NK-92 (cell line): ENCODE measurements around the gene MYRIP.

ENCODE experiments used
- DNase-seq: peaks from one replicate; lab custom pipeline; 2025; ENCODE audit not compliant: unreplicated experiment; lab: John Stamatoyannopoulos, UW

The MYRIP gene

DNA sequence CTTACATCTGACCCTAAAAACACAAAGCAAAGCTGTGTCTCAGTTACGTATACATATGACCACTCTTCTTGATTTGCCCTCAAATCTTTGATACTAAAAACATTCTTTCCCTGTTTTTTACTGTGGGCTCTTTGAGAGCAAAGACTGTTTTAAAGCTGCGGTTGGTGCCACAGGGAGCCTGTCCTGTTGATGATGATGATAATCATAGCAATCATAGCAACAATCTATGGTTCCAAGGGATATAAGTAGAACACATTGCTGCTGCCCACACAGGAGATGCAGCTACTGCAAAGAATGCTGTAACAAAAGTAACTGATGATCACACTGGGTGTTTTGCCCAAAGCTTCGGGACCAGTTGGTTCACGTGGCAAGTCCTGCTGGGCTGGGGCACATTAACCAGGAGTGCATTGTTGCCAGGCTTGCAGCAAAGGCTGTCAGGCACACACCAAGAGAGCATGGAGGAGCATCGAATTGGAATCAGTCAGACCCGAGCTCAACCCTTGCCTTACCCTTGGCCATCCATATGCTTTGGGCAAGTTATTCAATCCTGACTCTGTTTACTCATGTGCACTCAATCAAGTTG lies 368.7 kb downstream of the MYRIP start:
- DNase-seq, result no peak

DNA sequence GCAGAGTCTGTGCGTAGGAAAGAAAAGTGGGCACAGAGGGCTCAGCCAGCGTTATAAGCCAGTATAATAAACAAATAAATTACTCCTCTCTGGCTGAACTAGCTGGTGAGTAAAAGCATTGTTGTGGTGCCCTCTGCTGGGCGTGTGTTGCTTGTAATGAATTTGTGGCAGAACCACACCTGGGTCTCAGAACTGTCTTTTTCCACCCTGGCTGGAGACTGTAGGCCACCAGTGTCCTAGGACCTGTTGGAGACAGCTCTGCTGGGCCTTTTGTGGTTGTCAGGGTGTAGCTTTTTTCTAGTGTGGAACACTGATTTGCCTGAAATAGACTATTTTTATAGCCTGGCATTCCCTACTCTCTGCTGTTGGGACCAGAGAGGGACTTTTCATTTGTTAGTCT lies 369.6 kb downstream of the MYRIP start:
- no peak for DNase-seq

DNA sequence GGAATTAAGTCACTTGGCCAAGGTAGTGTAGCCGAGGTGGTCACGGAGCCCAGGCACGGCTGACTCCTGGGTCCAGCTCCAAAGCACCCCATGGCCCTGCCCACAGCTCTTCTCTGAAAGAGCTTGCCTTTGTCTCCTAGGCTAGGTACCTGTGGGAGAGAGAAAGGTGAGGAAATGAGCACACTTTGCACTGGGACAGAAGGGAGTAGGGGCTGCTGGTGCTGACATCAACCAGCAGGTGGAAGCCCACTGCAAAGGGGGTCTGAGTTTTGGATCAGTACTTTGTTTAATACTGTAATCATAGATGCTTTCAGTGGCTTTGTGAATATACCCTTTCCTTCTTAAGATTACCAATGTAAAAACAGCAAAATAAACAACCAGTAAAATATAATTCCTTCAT lies 371.8 kb downstream of the MYRIP start:
- DNase-seq, result no peak

DNA sequence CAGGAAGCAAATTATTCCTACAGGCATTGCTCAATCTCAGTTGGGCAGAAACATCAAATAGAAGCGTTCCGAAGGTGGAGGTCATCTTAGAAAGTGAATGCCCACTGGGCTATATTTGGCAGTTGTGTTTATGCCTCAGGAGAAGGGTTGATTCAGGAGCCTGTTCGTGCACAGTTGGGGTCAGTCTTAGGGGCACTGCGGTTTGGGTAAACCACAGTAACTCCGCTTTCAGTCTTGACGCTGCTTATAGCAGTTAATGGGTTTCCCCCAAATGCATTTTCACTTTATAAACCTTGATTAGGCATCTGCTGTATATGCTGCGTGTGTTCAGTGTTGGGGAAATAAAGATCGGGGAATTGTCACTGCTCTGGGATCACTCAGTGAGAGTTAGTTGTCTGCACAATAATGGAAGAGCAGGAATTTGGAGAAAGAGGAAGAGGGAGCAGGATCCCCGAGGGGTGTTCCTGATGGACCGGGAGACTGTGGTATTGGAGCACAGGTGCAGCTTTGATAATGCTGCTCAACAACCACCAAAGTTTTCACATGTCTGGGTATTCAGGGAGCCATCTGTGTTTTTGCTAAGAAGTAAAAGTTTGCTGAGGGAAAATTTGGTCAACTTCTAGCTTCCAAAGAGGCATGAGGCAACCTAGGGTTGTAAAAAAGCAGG lies 375.8 kb downstream of the MYRIP start:
- DNase-seq, result no peak

DNA sequence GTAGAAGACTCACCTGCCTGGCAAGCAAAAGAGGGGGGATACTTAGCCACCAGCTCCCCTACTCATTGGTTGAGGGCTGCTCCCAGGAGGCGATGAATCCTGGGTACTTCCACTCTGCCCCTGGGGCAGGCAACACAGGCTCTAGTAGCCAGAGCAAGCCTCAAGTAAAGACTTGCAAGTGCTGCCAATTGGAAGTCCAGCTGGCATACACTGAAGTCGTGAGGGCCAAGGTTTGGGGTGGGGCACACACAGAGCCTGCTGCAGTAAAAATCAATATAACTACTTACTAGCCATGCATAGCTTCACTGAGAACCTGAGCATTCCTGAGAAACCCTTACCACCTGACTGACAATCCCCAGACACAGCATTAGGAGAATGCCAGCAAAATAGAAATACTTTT lies 377.1 kb downstream of the MYRIP start:
- no peak for DNase-seq

DNA sequence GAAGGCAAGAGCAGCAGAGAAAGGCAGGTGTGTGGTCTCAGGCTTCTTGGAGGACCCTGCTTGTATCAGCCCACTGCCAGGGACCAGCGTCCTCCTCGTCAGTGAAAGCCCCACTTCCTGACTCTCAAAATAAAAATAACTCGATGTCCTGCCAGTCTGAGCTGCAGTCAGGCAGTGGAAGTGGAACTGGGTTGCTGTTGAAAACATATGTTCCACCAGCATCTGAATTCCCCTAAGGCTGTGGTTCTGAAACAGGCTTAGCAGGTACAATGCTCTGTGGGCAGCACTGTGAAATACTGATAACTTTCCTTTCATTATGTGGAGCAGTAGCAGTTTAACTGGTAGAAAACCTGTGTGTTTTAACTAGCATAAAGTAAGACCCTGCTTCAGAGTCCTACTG lies 378.5 kb downstream of the MYRIP start:
- no peak for DNase-seq

DNA sequence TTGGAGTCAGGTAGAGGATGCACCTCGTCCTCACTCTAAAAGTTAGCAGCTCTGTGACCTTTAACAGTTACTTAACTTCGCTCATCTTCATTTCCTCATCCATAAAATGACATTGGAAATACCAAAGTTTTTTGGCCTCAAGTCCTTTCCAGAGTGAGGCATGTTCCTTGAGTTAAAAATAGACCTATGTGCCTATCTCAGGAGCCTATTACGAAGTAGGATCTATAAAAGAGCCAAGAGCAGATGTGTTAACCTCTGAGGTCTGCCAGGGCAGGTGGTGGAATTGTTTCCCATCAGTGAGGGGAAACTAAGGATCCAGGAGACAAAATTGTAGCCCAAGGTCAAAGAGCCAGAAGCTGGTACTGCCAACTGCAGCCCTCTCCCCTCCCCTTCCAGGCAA lies 379.7 kb downstream of the MYRIP start:
- DNase-seq, result no peak

DNA sequence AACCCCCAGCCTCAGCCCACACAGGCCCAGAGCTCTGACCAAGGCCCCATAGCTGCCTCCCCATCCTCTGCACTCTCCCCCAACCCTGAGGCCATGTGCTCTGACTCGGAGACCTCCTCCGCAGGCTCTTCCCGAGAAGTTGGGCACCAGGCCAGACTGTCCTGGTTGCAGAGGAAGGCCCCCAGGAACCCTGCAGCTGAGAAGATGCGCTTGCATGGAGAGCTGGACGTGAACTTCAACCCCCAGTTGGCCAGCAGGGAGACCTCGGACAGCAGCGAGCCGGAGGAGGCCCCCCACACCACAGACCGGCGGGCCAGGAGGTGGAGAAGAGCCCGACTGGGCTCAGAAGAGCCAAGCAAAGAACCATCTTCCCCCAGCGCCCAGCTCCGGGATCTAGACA lies 380.6 kb downstream of the MYRIP start:
- DNase-seq, result no peak

DNA sequence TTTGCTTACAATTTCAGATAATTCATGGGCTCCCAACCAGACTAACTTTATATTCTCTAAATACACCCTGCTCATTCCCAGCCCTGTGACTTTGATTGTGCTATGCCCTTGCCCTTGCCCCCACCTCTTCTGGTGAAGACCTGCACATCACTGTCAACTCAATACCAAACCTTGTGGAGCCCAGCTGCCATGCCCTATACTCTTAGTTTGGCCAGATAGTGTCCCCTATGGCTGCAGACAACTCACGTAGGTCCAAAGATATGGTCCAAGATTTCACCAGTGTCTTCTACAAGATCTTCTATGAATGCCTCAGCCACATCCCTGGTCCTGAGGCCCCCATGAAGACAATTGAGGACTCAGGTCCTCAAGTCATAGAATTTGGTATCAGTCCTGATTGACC lies 381.8 kb downstream of the MYRIP start:
- no peak for DNase-seq

DNA sequence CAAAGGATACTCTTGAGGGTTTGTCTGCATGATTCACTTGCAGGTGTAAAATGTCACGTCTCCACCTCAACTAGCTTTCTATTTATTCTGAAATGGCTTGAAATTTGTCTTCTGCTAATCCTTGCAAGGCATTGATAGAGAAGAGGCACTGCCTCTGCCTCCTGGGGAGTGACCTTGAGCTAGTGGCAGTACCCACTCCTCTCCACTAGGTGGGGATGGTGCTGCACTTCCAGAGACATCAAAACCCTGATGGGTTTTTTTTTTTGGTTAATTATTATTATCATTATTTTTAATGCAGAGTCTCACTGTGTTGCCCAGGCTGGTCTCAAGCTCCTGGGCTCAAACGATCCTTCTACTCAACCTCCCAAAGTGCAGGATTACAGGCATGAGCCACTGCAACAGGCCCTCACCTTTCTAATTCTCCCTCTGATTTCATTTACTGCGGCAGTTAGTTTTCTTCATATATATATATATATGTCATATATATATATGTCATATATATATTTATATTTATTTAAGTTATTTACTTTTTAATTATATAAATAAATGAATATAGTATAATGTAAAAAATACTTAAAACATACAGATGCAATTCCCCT lies 382.5 kb downstream of the MYRIP start:
- DNase-seq, result no peak

DNA sequence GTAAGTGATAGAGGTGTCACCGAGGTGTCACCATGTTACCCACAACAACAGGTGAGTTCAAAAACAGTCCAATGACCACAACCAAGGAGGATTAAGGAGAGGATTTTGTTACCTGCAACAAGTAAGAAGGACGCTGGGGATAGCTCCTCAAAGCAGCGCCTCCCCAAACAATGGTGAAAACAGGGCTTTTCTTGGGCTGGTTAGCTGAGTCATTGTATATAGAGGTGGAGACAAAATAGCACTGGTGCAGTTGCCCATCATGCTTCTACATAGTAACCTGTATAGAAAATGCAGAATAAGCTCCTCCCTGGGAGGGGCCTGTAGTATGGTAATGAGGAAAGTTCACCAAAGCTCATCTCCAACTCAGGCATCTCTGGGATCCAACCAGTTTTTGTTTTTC lies 383.2 kb downstream of the MYRIP start:
- DNase-seq, result no peak

DNA sequence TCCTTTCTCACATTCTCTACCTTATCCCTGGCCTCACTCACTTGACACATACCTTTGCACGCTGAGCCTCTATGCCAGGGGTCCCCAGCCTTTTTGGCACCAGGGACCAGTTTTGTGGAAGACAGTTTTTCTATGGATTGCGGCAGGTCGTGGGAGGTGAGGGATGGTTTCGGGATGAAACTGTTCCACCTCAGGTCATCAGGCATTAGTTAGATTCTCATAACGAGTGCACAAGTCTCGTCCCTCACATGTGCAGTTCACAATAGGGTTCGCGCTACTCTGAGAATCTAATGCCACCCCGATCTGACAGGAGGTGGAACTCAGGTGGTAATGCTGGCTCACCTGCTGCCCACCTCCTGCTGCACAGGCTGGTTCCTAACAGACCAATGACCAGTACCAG lies 387.6 kb downstream of the MYRIP start:
- DNase-seq, result no peak

DNA sequence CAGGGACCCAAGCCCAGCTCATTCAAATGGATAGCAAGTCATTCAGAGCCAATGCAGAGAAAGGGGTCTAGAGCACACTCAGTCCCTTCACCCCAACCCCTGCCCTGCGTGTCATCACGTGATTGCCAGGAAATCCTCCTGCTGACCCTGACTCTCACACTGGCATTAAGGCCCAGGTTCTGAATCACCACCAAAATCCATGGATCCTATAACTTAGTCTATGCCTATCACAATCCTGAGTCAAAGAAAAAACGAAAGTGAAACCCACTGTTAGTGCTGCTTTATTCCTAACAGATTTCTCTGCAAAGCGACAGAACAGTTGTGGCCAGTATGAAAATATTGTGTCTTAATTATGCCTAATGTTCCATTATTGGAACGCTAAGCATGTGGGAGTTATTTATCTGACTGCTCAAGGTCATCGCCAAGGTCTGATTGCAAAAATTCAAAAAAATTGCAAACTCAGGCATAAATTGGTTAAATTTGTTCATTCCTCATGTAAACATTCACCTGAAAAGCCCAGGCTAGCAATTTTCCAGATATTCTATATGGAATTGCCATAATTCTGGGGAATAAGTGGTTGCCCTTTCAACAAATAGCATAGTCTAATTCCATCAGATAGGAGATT lies 391.4 kb downstream of the MYRIP start:
- no peak for DNase-seq

DNA sequence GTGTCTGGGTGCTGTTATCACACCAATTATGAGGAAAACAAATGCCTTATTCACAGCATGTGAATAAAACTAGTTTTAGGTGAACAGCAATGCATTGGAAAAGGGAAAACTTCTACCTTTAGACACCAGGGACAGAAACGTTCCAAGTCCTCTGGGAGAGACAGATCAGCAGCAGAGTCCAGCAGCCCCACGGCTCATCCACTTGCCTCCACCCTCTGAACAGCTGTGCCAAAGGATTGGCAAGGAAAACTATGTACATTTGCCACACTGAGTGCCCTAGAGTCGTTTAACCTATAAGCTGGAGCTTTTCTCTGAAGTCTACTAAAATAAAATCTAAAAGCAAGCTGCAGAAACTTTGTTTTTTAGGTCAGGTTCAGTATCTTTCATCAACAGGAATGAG lies 392.4 kb downstream of the MYRIP start:
- DNase-seq, result no peak

DNA sequence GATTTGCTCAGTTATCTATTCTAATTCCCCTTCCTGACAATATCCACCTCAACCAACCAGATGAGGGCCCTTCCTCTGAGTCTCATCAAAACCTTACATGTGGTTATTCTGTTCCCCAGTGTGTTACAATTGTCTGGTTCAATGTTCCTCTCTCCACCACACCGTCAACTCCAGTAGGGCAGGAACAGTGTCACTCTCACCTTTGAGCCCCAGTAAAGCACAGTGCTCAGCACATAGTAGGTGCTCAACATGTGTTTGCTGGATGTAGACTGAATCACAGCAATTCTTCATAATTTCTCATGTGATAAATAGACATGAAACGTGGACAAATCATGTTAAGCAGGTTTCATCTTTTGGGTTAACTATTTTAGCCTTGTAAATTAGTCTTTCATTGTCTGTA lies 397.1 kb downstream of the MYRIP start:
- no peak for DNase-seq

DNA sequence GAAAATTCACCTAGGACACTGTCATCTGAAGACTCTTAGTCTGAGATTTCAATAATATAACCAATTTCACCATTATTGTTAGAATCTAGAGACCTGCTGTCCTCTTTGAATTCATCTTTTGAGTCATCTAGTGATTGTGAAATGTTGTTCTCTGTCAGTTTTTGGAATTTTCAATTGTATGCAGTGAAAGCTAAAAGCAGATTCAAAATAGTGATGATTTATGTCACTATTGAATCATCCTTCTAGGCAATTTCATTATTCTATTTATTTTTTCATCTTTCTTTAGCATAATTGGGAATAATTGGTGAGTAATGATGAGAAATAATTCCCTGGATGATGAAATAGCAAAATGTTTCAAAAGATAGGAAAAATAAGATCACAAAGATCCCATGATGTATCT lies 398.4 kb downstream of the MYRIP start:
- DNase-seq, result no peak

DNA sequence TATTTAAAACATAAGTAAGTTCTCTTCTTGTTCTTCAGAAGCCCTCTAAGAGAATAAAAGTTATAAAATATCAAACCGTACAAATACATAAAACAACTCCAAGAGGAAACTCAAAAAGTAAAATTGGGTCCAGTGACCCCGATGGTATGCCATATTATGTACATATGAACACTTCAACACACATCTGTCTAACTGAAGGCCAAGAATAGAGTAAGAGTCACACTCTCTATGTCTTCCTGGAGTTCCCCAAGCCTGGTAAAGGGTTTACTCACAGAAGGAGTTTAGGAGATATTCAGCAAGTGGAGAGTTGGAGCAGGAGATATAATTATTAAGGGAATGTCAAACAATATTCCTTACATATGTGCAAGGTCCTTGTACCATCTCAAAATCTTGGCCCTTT lies 398.8 kb downstream of the MYRIP start:
- no peak for DNase-seq

DNA sequence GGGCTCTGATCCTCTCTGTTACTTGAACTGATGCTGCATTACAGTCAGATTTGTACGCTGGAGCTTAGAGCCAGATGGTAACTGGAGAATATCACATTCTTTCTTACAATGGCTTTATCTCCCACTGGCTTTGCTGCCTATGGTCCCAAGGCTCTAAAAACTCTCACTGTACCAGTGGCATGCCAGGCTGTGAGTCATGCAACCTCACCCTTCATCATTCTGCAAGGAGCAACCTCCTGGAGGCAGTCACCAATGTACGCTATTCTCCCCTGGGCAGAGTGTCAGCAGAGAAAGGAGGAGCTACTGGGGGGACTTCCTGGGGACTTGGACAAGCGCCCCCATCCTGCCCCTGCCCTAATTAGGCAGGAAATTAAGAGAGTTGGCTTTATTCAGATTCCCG lies 402.2 kb downstream of the MYRIP start:
- DNase-seq, result no peak

DNA sequence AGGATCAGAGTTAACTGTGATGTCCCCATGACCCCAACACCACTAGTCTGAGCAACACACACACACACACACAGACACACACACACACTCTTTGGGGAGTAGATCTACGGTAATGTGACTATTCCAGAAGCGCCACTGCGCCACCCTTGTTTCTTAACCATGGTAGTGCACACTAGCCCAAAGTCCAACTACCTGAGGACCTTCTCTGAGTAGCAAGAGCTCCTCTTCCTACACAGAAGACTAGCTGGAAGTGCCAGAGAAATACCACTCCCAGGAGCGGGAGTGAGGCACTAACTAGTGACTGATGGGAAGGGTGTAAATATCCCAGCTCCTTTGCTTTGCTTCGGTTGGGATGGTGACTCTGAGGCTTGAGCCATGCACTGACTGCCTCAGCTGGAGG lies 404.1 kb downstream of the MYRIP start:
- no peak for DNase-seq

DNA sequence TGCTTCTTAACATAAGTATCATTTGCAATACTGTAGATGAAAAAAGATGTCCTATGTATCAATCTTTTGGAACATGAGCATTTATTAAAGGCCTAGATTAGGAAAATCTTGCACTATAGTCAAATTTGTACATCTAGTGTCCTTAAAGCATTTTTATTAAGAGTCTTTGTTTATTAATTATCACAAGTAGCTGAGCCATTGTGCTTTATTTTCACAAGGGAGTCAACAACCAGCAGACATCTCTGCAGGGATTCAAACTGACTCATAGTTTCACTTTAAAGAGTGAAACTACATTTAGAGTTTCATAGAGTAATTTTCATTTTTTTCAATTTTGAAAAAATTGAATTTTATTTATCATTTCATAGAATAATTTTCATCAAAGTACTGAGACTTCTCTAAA lies 405.6 kb downstream of the MYRIP start:
- no peak for DNase-seq

DNA sequence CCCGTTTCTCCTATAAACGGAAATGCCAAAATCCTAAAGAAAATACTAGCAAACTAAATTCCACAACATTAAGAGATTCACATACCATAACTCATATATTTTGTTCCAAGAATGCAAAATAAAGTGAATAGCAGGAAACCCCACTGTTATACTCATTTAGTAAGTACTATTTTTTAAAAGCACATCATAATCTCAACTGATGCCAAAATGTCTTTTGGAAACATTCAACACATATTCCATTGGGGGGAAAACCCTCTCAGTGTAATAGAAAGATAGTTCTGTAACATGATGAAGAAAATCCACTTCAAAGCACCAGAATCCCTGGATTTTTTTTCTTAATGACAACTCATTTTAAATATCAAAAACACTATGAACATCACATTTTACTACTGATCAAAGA lies 407.1 kb downstream of the MYRIP start:
- no peak for DNase-seq

DNA sequence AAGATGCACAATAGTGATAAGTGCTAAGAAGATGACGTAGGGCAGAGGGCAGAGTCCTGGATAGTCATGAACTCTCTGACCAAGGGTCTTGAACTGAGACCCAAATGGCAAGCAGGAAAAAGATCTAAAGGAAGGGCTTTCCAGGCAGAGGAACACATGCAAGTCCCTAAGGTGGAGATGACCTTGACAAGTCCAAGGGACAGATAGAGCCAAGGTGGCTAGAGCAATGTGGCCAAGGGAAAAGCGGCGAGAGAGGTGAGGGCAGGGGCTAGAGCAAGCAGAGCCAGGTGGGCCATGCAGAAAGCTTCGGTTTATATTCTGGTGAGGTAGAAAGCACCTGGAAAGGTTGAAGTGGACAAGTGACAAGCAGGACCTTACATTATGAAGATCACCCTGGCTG lies 414.4 kb downstream of the MYRIP start:
- DNase-seq, result no peak
